Immature natural killer cell (primary cell): Measurements from ENCODE around the gene CADPS. TPM values are rescaled to one million over a fixed set of nuclear protein-coding genes. Genes with fewer than 3 reads are reported as not detected.
"Not testable (repeated sequence)": the region's sequence is repeated elsewhere in the genome, so short reads cannot be mapped to it uniquely, and the experiment has no call there.

Experiments used
- DNase-seq, 3 donors: peaks; one replicate each; pipeline ENCODE4 v3.0.0; 2022; ENCODE audit warnings: mixed read lengths in 1 of 3
- H3K27ac Mint-ChIP-seq, 6 donors: one replicate each; pipeline ENCODE4 v1.8.0; 2020; ENCODE audit warnings: mixed read lengths in 6 of 6, mild to moderate bottlenecking in 5 of 6, inconsistent platforms in 4 of 6, moderate library complexity in 3 of 6
- H3K27me3 Mint-ChIP-seq, 3 donors: one replicate each; pipeline ENCODE4 v1.8.0; 2020 to 2021; ENCODE audit warnings: low read depth in 3 of 3, mild to moderate bottlenecking in 3 of 3, mixed read lengths in 3 of 3, moderate library complexity in 3 of 3, inconsistent platforms in 1 of 3
- H3K36me3 Mint-ChIP-seq, 3 donors: one replicate each; pipeline ENCODE4 v1.8.0; 2020; ENCODE audit warnings: mixed read lengths in 3 of 3, inconsistent platforms in 2 of 3, mild to moderate bottlenecking in 2 of 3
- H3K4me1 Mint-ChIP-seq, 2 donors: one replicate each; pipeline ENCODE4 v1.8.0; 2020; ENCODE audit warnings: inconsistent platforms in 2 of 2, mild to moderate bottlenecking in 2 of 2, mixed read lengths in 2 of 2, moderate library complexity in 1 of 2
- H3K4me3 Mint-ChIP-seq, 5 donors: one replicate each; pipeline ENCODE4 v1.8.0; 2020; ENCODE audit warnings: mild to moderate bottlenecking in 5 of 5, mixed read lengths in 5 of 5, inconsistent platforms in 3 of 5, moderate library complexity in 3 of 5
- H3K9me3 Mint-ChIP-seq, 6 donors: one replicate each; pipeline ENCODE4 v1.8.0; 2020; ENCODE audit warnings: mild to moderate bottlenecking in 6 of 6, mixed read lengths in 6 of 6, inconsistent platforms in 4 of 6, moderate library complexity in 3 of 6
- polyA plus RNA-seq, 3 donors: library from polyadenylated mRNA; unstranded; fragments of 300-500 nt; fragmentation: Illumina TruSeq; gene quantifications; one replicate each; pipeline ENCODE4 v1.2.3, GENCODE V29; 2021

Gene CADPS
- polyA plus RNA-seq, 3 donors from 2014 or later, result not detected

DNA sequence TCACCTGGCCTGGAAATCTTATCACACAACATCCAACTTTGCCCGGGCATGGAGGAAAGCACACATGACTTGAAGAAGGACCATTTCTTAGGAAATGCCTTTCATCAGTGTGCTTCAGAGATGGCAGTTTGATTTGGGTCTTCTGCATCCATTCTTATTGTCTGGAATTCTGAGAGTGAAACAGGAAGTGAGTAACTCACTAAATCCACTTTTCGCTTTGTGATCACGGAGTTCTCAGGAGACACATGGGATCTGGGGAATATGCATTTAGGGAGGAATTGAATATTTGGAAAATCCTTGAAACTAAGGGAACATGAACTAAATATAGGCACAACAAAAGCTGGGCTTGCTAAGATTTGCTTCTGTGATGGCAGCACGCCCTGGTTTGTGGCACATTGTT, 289.4 kb downstream of the CADPS start:
- no peak for DNase-seq
- Mint-ChIP-seq H3K4me1 (no peaks in the 10 kb centered on the region), H3K27ac (no peak overlapping the region), H3K4me3 (no peak overlapping the region), H3K27me3 (peaks cover 0 to 1% (median 0%) of the 10 kb centered on the region in 3 donors), H3K9me3 (peaks cover 0 to 20% (median 6%) of the 10 kb centered on the region in 6 donors), H3K36me3 (peaks cover 0 to 3% (median 0%) of the 10 kb centered on the region in 3 donors)

DNA sequence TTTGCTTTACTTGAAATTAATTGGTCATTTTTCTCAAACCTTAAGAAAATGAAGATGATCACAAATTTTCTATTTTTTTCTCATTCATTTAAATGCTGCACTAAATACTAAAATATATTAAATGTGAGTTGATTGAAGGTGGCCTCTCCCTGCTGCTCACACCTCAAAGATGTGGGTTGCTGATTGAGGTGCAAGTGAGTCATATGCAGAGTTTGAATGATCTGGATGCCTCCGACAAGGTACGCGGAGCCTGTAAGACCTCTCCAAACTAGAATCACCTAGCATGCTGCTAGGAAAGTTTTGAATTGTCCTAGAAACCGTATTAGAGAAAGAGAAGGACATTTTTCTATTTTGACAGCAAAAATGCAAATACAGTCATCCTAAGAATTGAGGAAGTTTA, 290.6 kb downstream of the CADPS start:
- no peak for DNase-seq
- Mint-ChIP-seq H3K27ac (no peak overlapping the region), H3K36me3 (peaks cover 0 to 3% (median 0%) of the 10 kb centered on the region in 3 donors), H3K4me1 (no peaks in the 10 kb centered on the region), H3K9me3 (peaks cover 2 to 23% (median 6%) of the 10 kb centered on the region in 6 donors), H3K27me3 (peaks cover 0 to 1% (median 0%) of the 10 kb centered on the region in 3 donors), H3K4me3 (no peak overlapping the region)

DNA sequence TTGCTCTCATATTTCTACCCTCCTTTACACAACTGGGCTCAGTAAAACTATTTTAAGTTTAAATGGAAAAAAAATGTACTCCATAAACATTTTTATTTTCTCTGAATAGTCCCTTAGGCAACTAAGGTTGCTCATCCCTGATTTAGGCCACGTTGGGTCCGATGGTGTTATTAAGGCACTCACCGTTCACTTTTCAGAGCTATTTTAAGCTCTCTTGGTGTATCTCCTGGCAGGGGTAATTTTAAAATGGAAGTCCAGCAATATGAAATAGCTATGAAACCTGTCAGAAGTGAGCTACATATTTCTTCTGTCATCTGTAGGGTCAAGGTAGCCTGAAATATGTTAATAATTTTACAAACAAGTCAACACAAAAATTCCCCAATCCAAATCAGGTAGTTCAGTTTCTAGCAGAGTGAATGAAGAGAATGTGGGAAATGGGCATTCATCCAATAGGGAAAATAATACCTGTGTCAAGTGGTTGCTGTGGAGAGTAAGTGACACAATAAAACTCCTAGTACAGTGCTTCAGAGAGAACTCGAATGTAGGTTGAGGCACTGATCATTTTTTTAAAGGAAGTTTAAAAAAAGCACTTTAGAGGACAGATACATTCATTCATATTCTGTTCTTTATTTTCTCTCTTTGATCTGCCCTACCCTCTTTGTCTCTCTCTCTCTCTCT, 292.6 kb downstream of the CADPS start:
- no peak for DNase-seq
- Mint-ChIP-seq H3K4me1 (no peaks in the 10 kb centered on the region), H3K4me3 (no peak overlapping the region), H3K36me3 (peaks cover 0 to 3% (median 0%) of the 10 kb centered on the region in 3 donors), H3K27me3 (peaks cover 0 to 3% (median 0%) of the 10 kb centered on the region in 3 donors), H3K9me3 (peaks cover 5 to 33% (median 12%) of the 10 kb centered on the region in 6 donors), H3K27ac (no peak overlapping the region)

DNA sequence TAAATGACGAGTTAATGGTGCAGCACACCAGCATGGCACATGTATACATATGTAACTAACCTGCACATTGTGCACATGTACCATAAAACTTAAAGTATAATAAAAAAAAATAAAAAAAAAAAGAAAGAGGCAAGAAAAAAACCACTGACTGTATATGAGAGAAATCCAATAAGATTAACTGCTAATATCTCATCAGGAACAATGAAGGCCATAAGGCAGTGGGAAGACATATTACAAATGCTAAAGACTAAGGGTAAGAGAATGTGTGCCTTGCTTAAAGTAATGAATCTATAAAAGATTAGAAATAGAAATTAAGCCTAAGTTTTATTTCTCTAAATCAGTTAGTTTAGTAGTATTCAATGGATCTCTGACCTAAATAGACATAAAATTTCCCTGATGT, 294.7 kb downstream of the CADPS start:
- not testable (repeated sequence) for H3K4me3 Mint-ChIP-seq, H3K36me3 Mint-ChIP-seq, H3K4me1 Mint-ChIP-seq, H3K27me3 Mint-ChIP-seq, H3K27ac Mint-ChIP-seq, DNase-seq
- peaks cover 8 to 46% (median 16%) of the 10 kb centered on the region in 6 donors for H3K9me3 Mint-ChIP-seq

DNA sequence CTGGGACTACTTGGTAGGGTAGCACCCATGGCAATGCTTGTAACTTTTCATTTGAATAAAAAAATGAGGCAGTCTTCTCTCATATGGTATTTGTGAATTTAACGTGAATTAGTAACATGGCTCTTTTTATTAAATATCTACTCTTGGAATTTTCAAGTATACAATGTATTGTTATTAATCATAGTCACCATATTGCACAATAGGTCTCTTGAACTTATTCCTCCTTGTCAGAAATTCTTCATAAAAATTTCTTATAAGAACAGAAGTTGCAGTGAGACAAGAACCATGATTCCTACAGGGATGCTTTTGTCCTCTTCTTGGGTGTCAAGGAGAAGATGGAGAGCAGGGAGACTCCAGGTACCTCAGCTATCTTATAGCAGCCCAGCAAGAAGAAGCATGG, 298.1 kb downstream of the CADPS start:
- Mint-ChIP-seq H3K4me3 (no peak overlapping the region), H3K4me1 (no peaks in the 10 kb centered on the region), H3K36me3 (no peaks in the 10 kb centered on the region), H3K27ac (no peak overlapping the region), H3K9me3 (peaks cover 7 to 49% (median 15%) of the 10 kb centered on the region in 6 donors), H3K27me3 (peaks cover 0 to 2% (median 2%) of the 10 kb centered on the region in 3 donors)
- no peak for DNase-seq

DNA sequence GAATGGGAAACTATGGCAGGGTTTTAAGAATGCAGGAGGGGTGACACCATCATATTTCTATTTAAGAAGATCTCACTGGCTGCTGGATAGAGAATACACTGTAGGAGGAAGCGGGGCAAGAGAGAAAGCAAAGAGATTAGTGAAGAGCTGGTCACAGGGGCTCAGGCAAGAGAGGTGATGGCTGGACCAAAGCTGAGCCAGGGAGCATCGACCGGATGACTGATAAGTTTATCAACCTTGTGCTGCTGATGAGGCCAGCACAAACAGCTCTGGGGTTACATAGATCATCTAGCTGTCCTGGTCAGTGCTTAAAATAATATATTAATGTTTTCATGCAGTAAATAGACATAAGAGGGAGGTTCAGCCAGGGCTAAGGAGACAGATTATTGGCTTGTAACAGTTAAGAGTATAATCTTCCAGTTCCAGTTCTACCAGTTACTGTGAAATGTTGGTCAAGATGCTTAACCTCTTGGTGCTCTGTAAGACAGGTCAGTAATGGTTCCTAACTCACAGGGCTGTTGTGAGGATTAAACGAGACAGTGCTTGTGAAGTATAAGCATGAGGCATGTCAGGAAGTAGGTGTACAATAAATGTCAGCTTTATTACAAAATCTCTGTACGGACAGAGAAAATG, 300.8 kb downstream of the CADPS start:
- Mint-ChIP-seq H3K27ac (no peak overlapping the region), H3K27me3 (peaks cover 0 to 2% (median 2%) of the 10 kb centered on the region in 3 donors), H3K9me3 (peaks cover 6 to 44% (median 10%) of the 10 kb centered on the region in 6 donors), H3K4me1 (no peaks in the 10 kb centered on the region), H3K36me3 (no peaks in the 10 kb centered on the region), H3K4me3 (no peak overlapping the region)
- DNase-seq, result no peak

DNA sequence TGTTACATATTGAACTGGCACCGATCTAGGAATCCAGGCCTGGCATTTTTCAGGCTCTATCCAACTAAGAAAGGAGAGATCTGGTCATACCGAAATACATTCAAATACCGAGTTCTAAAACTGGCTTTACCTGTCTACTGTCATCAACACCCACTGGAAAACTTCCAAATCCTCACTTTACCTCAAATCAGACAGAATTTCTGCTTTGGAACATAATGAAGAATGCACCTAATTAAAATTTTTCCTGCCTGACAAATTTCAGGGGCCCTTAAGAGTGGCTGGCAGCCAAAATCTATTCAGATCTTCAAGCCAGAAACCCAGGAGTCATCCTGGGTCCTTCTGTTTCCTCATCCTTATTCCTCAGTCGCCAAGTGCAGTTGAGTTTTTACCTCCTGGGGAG, 303.3 kb downstream of the CADPS start:
- H3K36me3 Mint-ChIP-seq, result no peaks in the 10 kb centered on the region
- peaks cover 0 to 2% (median 0%) of the 10 kb centered on the region in 3 donors for H3K27me3 Mint-ChIP-seq
- no peak for DNase-seq
- no peak overlapping the region for H3K27ac Mint-ChIP-seq
- H3K4me3 Mint-ChIP-seq, result no peak overlapping the region
- H3K9me3 Mint-ChIP-seq, result peaks cover 0 to 23% (median 7%) of the 10 kb centered on the region in 6 donors
- H3K4me1 Mint-ChIP-seq, result no peaks in the 10 kb centered on the region

DNA sequence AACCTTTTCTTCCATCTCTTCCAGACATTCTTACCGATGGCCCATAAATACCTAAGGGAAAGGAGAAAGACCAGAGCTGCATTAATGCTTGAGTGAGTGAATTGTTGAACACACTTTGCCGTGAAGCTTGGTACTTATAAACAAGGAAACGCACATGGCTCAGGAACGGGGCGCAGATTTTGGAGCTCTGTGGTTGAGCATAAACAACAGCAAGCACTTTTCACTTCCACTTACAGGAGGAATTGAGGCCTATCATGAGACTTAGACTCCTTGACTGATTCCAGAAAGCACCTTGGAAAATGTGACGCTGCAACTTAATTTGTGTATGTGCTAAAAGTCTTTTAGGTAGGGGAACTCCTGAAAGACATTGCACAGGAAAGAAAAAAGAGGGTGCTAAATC, 304.3 kb downstream of the CADPS start:
- Mint-ChIP-seq H3K4me3 (no peak overlapping the region), H3K36me3 (no peaks in the 10 kb centered on the region), H3K9me3 (peaks cover 0 to 21% (median 7%) of the 10 kb centered on the region in 6 donors), H3K4me1 (no peaks in the 10 kb centered on the region), H3K27me3 (peaks cover 0 to 2% (median 0%) of the 10 kb centered on the region in 3 donors), H3K27ac (no peak overlapping the region)
- DNase-seq, result no peak

DNA sequence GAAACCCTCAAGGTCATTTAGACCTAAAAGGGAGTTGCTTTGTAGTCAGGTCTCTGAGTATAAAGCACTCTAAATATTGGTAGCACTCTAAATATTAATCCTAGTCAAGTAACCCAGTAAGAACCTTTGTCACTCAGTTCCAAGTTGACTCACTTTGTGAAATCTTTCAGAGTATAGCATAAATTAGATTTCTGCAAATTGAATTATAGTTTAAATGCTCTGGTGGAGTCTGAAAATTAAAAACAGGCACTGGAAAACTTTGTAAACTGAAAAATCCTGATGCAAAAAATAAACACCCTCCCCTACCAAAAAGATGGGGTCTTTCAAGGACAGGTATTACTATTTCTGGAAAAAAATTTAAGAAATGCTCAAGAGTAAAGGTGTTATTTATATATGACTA, 305.6 kb downstream of the CADPS start:
- Mint-ChIP-seq H3K27me3 (peaks cover 0 to 2% (median 2%) of the 10 kb centered on the region in 3 donors), H3K4me1 (no peaks in the 10 kb centered on the region), H3K4me3 (no peak overlapping the region), H3K9me3 (peaks cover 0 to 16% (median 5%) of the 10 kb centered on the region in 6 donors), H3K27ac (no peak overlapping the region), H3K36me3 (no peaks in the 10 kb centered on the region)
- DNase-seq, result no peak

DNA sequence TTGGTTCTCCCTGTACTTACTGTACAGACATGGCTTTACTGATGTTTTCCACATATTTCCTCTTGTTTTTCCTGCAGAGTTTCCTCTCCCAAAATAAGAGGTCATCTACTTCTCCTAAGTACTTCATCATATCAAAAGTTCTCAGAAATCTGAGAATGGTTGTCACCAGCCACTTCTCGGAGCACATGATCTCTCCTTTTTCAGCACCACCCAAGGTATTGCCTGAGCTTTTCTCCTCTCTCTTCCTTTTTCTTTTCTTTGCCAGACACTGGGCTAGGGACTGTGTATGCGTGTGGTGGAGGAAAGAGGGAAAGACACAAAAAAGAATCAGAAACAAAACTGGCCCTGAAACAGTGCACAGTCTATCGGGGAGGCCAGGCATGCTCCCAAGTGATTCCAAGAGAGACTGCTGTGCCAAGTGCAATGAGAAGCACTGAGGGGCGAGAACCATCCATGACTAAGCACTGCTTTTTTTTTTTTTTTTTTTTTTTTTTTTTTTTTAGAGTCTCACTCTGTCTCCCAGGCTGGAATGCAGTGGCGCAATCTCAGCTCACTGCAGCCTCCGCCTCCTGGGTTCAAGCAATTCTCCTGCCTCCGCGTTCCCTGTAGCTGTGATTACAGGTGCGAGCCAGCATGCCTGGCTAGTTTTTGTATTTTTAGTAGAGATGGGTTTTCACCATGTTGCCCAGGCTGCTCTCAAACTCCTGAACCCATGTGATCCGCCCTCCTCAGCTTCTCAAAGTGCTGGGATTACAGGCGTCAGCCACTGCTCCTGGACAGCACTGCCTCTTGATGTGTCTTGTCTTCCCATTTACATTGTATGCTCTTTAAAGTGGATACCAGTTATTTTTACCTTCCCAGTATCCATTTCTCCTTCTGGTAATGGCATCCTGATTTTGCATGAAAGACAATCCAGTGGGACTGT, 307.9 kb downstream of the CADPS start:
- Mint-ChIP-seq H3K4me3 (no peak overlapping the region), H3K36me3 (no peaks in the 10 kb centered on the region), H3K9me3 (peaks cover 0 to 7% (median 3%) of the 10 kb centered on the region in 6 donors), H3K27ac (no peak overlapping the region), H3K27me3 (peaks cover 0 to 2% (median 1%) of the 10 kb centered on the region in 3 donors), H3K4me1 (no peaks in the 10 kb centered on the region)
- no peak for DNase-seq

DNA sequence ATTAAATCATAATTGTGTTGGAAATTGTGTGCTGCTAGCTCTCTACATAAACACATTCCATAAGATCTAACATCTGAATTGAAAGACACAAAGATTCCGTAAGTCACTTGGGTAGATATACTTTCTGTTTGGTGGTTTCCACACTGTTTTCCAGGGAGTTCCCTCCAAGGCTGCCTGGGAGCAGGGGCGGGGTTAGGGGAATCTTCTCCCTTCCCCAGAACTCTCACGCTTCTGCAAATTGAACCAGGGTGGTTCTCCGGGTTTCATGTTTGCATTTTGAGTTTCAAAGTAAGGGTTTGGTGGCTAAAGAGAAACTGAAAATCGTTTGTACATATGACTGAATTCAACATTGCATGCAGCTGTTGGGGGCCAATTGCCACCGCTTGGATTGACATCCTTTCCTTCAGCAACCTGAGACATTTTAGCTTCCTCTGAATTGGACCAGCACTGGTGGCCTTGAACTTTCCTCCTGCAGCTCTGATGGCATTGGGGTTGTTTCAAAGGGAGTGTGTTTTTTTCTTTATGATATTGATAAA, 309.1 kb downstream of the CADPS start:
- no peak overlapping the region for H3K4me3 Mint-ChIP-seq
- H3K9me3 Mint-ChIP-seq, result peaks cover 0 to 4% (median 0%) of the 10 kb centered on the region in 6 donors
- H3K36me3 Mint-ChIP-seq, result no peaks in the 10 kb centered on the region
- H3K27me3 Mint-ChIP-seq, result peaks cover 0 to 2% (median 0%) of the 10 kb centered on the region in 3 donors
- H3K27ac Mint-ChIP-seq, result no peak overlapping the region
- H3K4me1 Mint-ChIP-seq, result no peaks in the 10 kb centered on the region
- DNase-seq, result no peak

DNA sequence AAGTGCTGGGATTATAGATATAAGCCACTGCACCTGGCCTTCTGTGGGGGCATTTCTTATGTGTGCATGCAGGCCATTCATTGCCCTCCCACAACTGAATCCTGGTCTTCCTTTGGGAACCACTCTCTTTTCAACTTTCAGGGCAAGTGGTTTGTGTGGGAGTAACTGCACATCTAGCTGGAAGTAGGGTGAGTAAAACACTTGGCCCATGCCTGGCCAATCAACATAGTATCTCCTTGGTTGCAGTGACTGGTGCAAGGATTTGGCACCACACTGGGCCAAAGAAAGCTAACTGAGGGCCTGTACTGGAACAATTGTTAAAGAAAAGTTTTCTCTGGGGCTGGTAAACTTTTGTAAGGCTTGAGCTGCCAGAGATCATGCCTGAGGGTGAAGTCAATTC, 312.6 kb downstream of the CADPS start:
- no peak overlapping the region for H3K27ac Mint-ChIP-seq
- H3K4me1 Mint-ChIP-seq, result no peaks in the 10 kb centered on the region
- no peaks in the 10 kb centered on the region for H3K36me3 Mint-ChIP-seq
- H3K9me3 Mint-ChIP-seq, result peaks cover 0 to 3% (median 0%) of the 10 kb centered on the region in 6 donors
- DNase-seq, result no peak
- H3K27me3 Mint-ChIP-seq, result peaks cover 0 to 2% (median 2%) of the 10 kb centered on the region in 3 donors
- H3K4me3 Mint-ChIP-seq, result no peak overlapping the region

DNA sequence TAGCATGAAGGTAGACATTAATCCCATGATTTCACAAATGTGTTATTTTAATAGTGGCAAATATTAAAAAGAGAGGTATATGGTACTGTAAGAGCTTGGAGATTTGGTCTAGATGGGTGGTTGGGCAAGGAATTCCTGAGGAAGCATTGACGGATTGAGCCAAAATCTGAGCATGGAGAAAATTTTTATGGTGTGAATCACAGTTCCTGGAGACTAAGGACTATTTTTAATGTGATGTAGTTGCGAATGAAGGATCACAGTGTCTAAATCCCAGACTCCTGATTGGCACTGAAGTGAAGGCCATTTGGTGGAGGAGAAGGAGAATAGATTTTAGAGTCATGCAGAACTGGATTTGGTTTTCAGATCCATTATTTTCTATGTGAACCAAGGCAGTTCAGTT, 313.2 kb downstream of the CADPS start:
- Mint-ChIP-seq H3K9me3 (peaks cover 0 to 3% (median under 1%) of the 10 kb centered on the region in 6 donors), H3K4me1 (no peaks in the 10 kb centered on the region), H3K36me3 (no peaks in the 10 kb centered on the region), H3K4me3 (no peak overlapping the region), H3K27ac (no peak overlapping the region), H3K27me3 (peaks cover 0 to 2% (median 2%) of the 10 kb centered on the region in 3 donors)
- no peak for DNase-seq
